ENCODE measurements around the gene CYSTM1. TPM values are rescaled to one million over a fixed set of nuclear protein-coding genes. Genes with fewer than 3 reads are reported as not detected.

Gene CYSTM1
- total RNA-seq, 1 experiment from 2014 or later = 43.3 TPM

- BruUV-seq (replicated peaks) = no TSS peak
Measured at GRCh38 chr5:140242890-140243585, 68.0 kb downstream of the CYSTM1 start.

GRCh38 chr5:140243706-140244250 is 68.8 kb downstream of the CYSTM1 start:
- no peak overlapping the region for H3K4me2 ChIP-seq (ENCODE audit: low read length)
- ChIA-PET CTCF (interaction anchor here (0.8 to 5.2 kb wide), 13 partner anchors 18 to 115 kb away, joined by 3 to 95 read pairs (median 4); partner anchors contain the start of gene HBEGF), POLR2A (ENCODE audit: unreplicated experiment) (interaction anchor here (0.6 to 1.2 kb wide), 2 partner anchors 100 to 102 kb away, joined by 4 to 14 read pairs; partner anchors contain the start of gene HBEGF)
- TSS peak; percentile 53 for BruUV-seq (replicated peaks)
- H3K4me3 ChIP-seq (ENCODE audit: low read length) = no peak overlapping the region
- H3F3A ChIP-seq (ENCODE audit: low read length, unreplicated experiment) = peaks cover 10% of the 10 kb centered on the region
- TF ChIP-seq, protein P1, sequence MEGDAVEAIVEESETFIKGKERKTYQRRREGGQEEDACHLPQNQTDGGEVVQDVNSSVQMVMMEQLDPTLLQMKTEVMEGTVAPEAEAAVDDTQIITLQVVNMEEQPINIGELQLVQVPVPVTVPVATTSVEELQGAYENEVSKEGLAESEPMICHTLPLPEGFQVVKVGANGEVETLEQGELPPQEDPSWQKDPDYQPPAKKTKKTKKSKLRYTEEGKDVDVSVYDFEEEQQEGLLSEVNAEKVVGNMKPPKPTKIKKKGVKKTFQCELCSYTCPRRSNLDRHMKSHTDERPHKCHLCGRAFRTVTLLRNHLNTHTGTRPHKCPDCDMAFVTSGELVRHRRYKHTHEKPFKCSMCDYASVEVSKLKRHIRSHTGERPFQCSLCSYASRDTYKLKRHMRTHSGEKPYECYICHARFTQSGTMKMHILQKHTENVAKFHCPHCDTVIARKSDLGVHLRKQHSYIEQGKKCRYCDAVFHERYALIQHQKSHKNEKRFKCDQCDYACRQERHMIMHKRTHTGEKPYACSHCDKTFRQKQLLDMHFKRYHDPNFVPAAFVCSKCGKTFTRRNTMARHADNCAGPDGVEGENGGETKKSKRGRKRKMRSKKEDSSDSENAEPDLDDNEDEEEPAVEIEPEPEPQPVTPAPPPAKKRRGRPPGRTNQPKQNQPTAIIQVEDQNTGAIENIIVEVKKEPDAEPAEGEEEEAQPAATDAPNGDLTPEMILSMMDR (conservative IDR thresholded peaks at IDR 0.05; ENCODE audit: low read depth, low read length) = no peak
- TF ChIP-seq EZH2phosphoT487 (IDR thresholded peaks at IDR 0.05; ENCODE audit: borderline replicate concordance, low read length) = no peak
- no peak for TF ChIP-seq EZH2 (IDR thresholded peaks at IDR 0.05; ENCODE audit: low read length, unreplicated experiment)
- H3K9me2 ChIP-seq (replicated peaks; ENCODE audit: low read length) = no peaks in the 10 kb centered on the region
- H2AFZ ChIP-seq (ENCODE audit: low read length) = no peak overlapping the region
- DNase-seq (no peak), ATAC-seq (no peak)
- peaks cover 14% of the 10 kb centered on the region; the same call in 1 of the 2 replicates for H3K79me2 ChIP-seq (ENCODE audit: low read length)
- no peaks in the 10 kb centered on the region for H3K27me3 ChIP-seq (ENCODE audit: low read length)
- H3K4me1 ChIP-seq (ENCODE audit: insufficient read depth, low read length) = peaks cover 55% of the 10 kb centered on the region
- H4K20me1 ChIP-seq (ENCODE audit: low read length) = no peaks in the 10 kb centered on the region; the same call in 1 of the 2 replicates
- intact Hi-C loops (cut with micrococcal nuclease) = loop anchor here (1.0 to 5.0 kb wide), 5 partner anchors 49 to 114 kb away; partner anchors contain the start of genes CYSTM1 and HBEGF
- H3K27ac ChIP-seq (ENCODE audit: low read length) = no peak overlapping the region
- no peak overlapping the region for H3K9ac ChIP-seq (ENCODE audit: low read length)
- peaks cover 8% of the 10 kb centered on the region; the same call in 1 of the 2 replicates for H3K36me3 ChIP-seq (ENCODE audit: low read depth, low read length)
- no peaks in the 10 kb centered on the region for H3K9me3 ChIP-seq (ENCODE audit: low read length)

More at GRCh38 chr5:140242890-140243585, 68.0 kb downstream of the CYSTM1 start:
- Histone ChIP-seq H3K36me3 (ENCODE audit: low read depth, low read length) (peaks cover 8% of the 10 kb centered on the region; the same call in 1 of the 2 replicates), H3K4me3 (ENCODE audit: low read length) (no peak overlapping the region), H3K9me2 (replicated peaks; ENCODE audit: low read length) (no peaks in the 10 kb centered on the region), H3K4me2 (ENCODE audit: low read length) (no peak overlapping the region), H3K9me3 (ENCODE audit: low read length) (no peaks in the 10 kb centered on the region), H3K9ac (ENCODE audit: low read length) (no peak overlapping the region), H3K27ac (ENCODE audit: low read length) (no peak overlapping the region), H3F3A (ENCODE audit: low read length, unreplicated experiment) (peaks cover 10% of the 10 kb centered on the region), H3K4me1 (ENCODE audit: insufficient read depth, low read length) (peaks cover 55% of the 10 kb centered on the region), H4K20me1 (ENCODE audit: low read length) (no peaks in the 10 kb centered on the region; the same call in 1 of the 2 replicates), H2AFZ (ENCODE audit: low read length) (no peak overlapping the region), H3K27me3 (ENCODE audit: low read length) (no peaks in the 10 kb centered on the region), H3K79me2 (ENCODE audit: low read length) (peaks cover 7% of the 10 kb centered on the region; the same call in 1 of the 2 replicates)
- DNase-seq = no peak
- TF ChIP-seq EZH2phosphoT487 (IDR thresholded peaks at IDR 0.05; ENCODE audit: borderline replicate concordance, low read length) = no peak
- TF ChIP-seq, protein P1 (conservative IDR thresholded peaks at IDR 0.05; ENCODE audit: low read depth, low read length) = no peak
- no peak for TF ChIP-seq EZH2 (IDR thresholded peaks at IDR 0.05; ENCODE audit: low read length, unreplicated experiment)
- no peak for ATAC-seq
- ChIA-PET CTCF (interaction anchor here (0.6 to 5.2 kb wide), 5 partner anchors 103 to 274 kb away, joined by 3 to 95 read pairs (median 13); partner anchors contain the start of gene HBEGF), POLR2A (ENCODE audit: unreplicated experiment) (no interaction called here)
- intact Hi-C loops (cut with micrococcal nuclease) = loop anchor here (5.0 kb wide), 1 partner anchor 66 kb away; the partner anchor contains the start of gene CYSTM1
